ENCODE measurements around the gene MGAT4A. TPM values are rescaled to one million over a fixed set of nuclear protein-coding genes. Genes with fewer than 3 reads are reported as not detected.

Gene MGAT4A
- total RNA-seq, 1 donor from 2014 or later: 12.2 TPM

GRCh38 chr2:98764499-98764898, 33.6 kb upstream of the MGAT4A start:
- no peaks in the 10 kb centered on the region for H3K27me3 Mint-ChIP-seq (ENCODE audit: low read depth)
- H3K36me3 Mint-ChIP-seq (ENCODE audit: low read depth): no peaks in the 10 kb centered on the region
- no peak overlapping the region for H3K27ac Mint-ChIP-seq (ENCODE audit: unreplicated experiment)
- no peak for TF ChIP-seq CTCF (conservative IDR thresholded peaks at IDR 0.05)
- H3K4me3 Mint-ChIP-seq: no peak overlapping the region
- H3K9me3 Mint-ChIP-seq: no peaks in the 10 kb centered on the region
- DNase-seq (ENCODE audit: low read depth, low spot score): no peak
- peaks cover 16% of the 10 kb centered on the region for H3K4me1 Mint-ChIP-seq

- peaks cover 16% of the 10 kb centered on the region for H3K4me1 Mint-ChIP-seq
Measured at GRCh38 chr2:98763209-98763951, 32.4 kb upstream of the MGAT4A start.

GRCh38 chr2:98761909-98762308, 31.0 kb upstream of the MGAT4A start:
- Mint-ChIP-seq H3K4me1 (peaks cover 16% of the 10 kb centered on the region), H3K27me3 (ENCODE audit: low read depth) (peaks cover 4% of the 10 kb centered on the region), H3K4me3 (no peak overlapping the region), H3K27ac (ENCODE audit: unreplicated experiment) (peak overlapping the region; percentile 90), H3K9me3 (no peaks in the 10 kb centered on the region), H3K36me3 (ENCODE audit: low read depth) (no peaks in the 10 kb centered on the region)
- TF ChIP-seq CTCF (conservative IDR thresholded peaks at IDR 0.05): no peak
- DNase-seq (ENCODE audit: low read depth, low spot score): no peak

More at GRCh38 chr2:98763209-98763951, 32.4 kb upstream of the MGAT4A start:
- Mint-ChIP-seq H3K27me3 (ENCODE audit: low read depth) (no peaks in the 10 kb centered on the region), H3K4me3 (no peak overlapping the region), H3K36me3 (ENCODE audit: low read depth) (no peaks in the 10 kb centered on the region), H3K9me3 (no peaks in the 10 kb centered on the region), H3K27ac (ENCODE audit: unreplicated experiment) (no peak overlapping the region)
- TF ChIP-seq CTCF (conservative IDR thresholded peaks at IDR 0.05): no peak
- no peak for DNase-seq (ENCODE audit: low read depth, low spot score)

- Mint-ChIP-seq H3K4me3 (no peak overlapping the region), H3K27ac (ENCODE audit: unreplicated experiment) (peak overlapping the region; percentile 90), H3K27me3 (ENCODE audit: low read depth) (peaks cover 4% of the 10 kb centered on the region), H3K36me3 (ENCODE audit: low read depth) (no peaks in the 10 kb centered on the region), H3K4me1 (peaks cover 16% of the 10 kb centered on the region), H3K9me3 (no peaks in the 10 kb centered on the region)
- TF ChIP-seq CTCF (conservative IDR thresholded peaks at IDR 0.05): no peak
- peak; percentile 11 for DNase-seq (ENCODE audit: low read depth, low spot score)
Measured at GRCh38 chr2:98761267-98761781, 30.4 kb upstream of the MGAT4A start.

- Mint-ChIP-seq H3K27me3 (ENCODE audit: low read depth) (peaks cover 4% of the 10 kb centered on the region), H3K27ac (ENCODE audit: unreplicated experiment) (no peak overlapping the region), H3K4me3 (no peak overlapping the region), H3K4me1 (peaks cover 16% of the 10 kb centered on the region), H3K9me3 (no peaks in the 10 kb centered on the region), H3K36me3 (ENCODE audit: low read depth) (no peaks in the 10 kb centered on the region)
- DNase-seq (ENCODE audit: low read depth, low spot score): no peak
- TF ChIP-seq CTCF (conservative IDR thresholded peaks at IDR 0.05): no peak
Measured at GRCh38 chr2:98759827-98760625, 29.1 kb upstream of the MGAT4A start.
